GM12891 (cell line): ENCODE results near the gene MAD1L1.
"Not testable (repeated sequence)": the region's sequence is repeated elsewhere in the genome, so short reads cannot be mapped to it uniquely, and the experiment has no call there.

Experiments
- DNase-seq: peaks from one replicate; pipeline ENCODE4 v3.0.0; 2011; ENCODE audit warnings: low spot score; ENCODE audit not compliant: insufficient read length
- FAIRE-seq: peaks from 2 replicates; lab custom pipeline; 2011; peaks lifted over from hg19 to GRCh38; lab: Jason Lieb, UNC
- PAX5 ChIP-seq: IDR thresholded peaks from 2 replicates; pipeline ENCODE4 v1.6.1; 2011; ENCODE audit warnings: low read length, moderate library complexity, mild to moderate bottlenecking; ENCODE audit not compliant: insufficient read depth, severe bottlenecking
- POLR2A ChIP-seq: IDR thresholded peaks from 2 replicates; pipeline ENCODE4 v1.6.1; 2011; ENCODE audit warnings: low read depth, low read length, control low read depth
- POLR2AphosphoS5 ChIP-seq: IDR thresholded peaks from 2 replicates; pipeline ENCODE4 v1.6.1; 2011; ENCODE audit warnings: low read depth, low read length, control low read depth
- POU2F2 ChIP-seq: IDR thresholded peaks from 2 replicates; pipeline ENCODE4 v1.6.1; 2011; ENCODE audit warnings: low read depth, mild to moderate bottlenecking, control low read depth, low read length, moderate library complexity
- SPI1 ChIP-seq: IDR thresholded peaks from 2 replicates; pipeline ENCODE4 v1.6.1; 2011; ENCODE audit warnings: low read depth, low read length, control low read depth
- TAF1 ChIP-seq: IDR thresholded peaks from 2 replicates; pipeline ENCODE4 v1.6.1; 2011; ENCODE audit warnings: low read depth, low read length, control low read depth

Gene MAD1L1

DNA sequence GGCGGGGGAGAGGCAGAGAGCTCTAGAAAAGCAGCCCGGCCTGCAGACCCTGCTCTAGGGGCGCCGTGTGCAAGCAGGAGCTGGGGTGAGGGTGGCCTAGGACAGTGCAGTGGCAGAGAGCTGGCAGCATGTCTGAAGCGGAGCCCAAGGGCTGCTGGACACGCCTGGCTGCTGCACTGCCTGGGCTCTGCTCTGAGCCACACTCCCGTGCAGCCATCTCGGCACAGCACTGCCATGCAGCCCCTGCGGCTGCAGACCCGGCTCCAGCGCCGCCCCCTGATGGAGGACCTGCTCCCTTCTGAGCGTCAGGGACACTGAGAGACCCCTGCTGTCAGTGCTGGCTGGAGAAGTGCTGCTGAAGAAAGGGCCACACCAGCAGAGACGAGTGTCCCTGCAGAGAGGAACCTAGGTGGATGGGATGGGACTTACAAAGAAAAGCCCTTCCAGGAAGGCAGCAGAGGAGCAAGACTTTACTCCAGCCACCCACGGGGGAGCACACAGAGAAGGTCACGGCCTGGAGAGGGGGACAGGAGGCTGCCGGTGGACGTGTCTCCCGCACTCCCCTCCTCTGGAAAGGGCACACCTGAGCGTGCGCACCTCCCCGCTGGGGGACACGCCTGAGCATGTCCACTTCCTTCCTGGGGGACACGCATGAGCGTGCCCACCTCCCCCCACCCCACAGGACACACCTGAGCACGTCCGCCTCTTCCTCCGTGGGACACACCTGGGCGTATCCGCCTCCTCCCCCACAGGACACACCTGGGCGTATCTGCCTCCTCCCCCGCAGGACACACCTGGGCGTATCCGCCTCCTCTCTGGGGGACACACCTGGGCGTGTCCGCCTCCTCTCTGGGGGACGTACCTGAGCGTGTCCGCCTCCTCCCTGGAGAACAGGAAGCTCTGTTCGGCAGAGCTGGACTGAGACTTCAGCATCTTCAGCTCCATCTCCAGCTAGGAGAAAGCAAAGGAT, 252.9 kb downstream of the MAD1L1 start:
- peak; percentile 92 for FAIRE-seq
- TF ChIP-seq POLR2AphosphoS5 (peak; percentile 90), POU2F2 (no peak)
- DNase-seq = peak; percentile 79

DNA sequence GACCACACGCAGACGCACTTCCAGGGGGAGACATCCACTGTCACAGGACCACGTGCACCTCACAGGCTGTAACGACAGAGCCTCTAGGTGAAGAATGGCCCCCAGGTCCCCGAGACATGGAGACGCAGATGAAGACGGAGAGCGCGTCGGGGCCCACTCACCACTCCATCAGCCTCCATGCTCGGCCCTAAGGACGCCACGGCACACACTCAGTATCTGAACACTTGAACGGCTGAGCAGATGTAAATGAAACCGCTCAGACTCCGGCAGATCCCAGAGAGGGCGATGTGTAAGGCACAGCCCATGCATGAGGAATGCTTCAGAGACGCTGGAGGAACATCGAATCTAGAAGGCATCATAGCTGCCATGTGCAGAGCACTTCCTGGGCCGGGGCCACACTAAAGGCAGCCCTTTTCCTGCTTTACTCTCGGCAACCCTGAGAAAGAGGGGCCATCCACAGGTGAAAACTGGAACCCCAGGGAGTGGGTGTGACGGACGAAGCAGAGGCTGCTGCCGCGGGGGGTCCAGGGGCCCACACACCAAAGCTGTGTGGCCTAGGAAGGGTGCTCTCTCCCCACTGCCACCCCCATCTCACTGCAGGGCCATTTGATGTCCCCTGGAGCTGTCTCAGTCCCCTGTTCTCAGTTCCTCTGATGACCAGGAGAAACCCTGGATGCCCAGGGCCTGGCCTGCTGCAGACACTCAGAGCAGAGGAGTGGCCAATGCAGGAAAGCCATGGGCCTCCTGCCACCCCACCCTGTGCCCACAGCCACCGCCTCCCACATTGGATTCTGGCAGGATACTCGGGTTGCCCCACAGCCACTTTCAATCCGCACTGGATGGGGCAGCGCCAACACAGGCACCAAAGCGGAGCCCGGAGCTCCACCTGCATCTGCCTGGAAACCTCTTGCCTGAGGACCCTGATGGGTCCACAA, 253.8 kb downstream of the MAD1L1 start:
- DNase-seq = no peak
- no peak for TF ChIP-seq PAX5
- TF ChIP-seq TAF1 = no peak
- no peak for TF ChIP-seq POLR2A
- TF ChIP-seq SPI1 = no peak
- no peak for FAIRE-seq

DNA sequence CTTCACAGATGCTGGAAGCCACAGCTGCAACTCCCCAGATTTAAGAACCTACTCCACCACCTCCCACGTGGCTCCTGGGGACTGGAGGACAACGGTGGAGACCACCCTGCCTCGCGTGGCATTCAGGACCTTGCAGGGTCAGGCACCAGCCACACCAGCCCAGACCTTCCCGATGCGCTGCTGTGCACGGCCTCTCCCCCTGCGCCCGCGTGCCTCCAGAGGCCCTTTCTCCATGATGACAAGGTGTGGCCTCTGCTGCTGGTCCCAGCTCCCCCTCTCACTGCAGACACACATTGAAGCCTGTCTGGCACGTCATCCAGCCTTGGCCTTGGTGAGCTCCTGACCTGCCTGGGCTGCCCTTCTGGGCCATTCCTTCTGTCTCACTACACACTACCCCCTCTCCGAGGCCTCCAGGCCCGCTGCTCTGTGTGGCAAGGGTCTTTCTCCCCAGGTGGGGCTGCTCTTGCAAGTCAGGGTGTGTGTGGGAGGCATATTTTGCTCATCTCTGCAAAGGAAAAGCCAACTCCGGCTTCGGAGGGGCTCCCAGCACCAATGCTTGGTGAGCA, 254.8 kb downstream of the MAD1L1 start:
- DNase-seq = no peak
- no peak for TF ChIP-seq PAX5
- no peak for TF ChIP-seq POU2F2
- TF ChIP-seq TAF1 = no peak
- TF ChIP-seq POLR2AphosphoS5 = no peak
- TF ChIP-seq POLR2A = no peak
- no peak for TF ChIP-seq SPI1
- no peak for FAIRE-seq

DNA sequence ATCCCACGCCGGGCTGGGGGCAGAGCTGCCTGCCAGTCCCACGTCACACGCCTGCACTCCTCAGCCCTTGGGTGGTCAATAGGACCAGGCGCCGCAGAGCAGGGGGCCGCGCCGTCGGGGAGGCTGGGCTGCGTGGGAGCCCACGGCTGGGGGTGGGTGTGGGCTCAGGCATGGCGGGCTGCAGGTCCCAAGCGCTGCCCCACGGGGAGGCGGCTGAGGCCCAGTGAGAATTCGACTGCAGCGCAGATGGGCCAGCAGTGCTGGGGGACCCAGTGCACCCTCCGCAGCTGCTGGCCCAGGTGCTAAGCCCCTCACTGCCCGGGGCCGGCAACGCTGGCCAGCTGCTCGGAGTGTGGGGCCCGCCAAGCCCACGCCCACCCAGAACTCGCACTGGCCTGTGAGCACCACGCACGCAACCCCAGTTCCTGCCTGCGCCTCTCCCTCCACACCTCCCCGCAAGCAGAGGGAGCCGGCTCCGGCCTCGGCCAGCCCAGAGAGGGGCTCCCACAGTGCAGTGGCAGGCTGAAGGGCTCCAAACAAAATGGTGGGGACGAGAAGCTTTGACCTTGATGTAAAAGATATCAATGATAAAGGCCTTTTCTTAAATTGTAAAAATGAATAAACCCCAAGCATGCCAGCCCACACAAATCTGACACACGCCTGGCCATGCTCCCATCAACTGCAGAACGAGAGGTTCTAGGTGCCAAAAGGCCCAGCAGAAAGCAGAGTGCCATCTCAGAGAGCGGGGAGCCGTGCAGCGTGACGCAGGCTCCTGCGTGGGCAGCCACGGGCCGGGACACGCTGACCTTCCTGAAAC, 255.5 kb downstream of the MAD1L1 start:
- TF ChIP-seq POLR2A (no peak), POLR2AphosphoS5 (no peak), SPI1 (no peak), TAF1 (no peak), PAX5 (no peak), POU2F2 (no peak)
- DNase-seq (no peak), FAIRE-seq (no peak)

DNA sequence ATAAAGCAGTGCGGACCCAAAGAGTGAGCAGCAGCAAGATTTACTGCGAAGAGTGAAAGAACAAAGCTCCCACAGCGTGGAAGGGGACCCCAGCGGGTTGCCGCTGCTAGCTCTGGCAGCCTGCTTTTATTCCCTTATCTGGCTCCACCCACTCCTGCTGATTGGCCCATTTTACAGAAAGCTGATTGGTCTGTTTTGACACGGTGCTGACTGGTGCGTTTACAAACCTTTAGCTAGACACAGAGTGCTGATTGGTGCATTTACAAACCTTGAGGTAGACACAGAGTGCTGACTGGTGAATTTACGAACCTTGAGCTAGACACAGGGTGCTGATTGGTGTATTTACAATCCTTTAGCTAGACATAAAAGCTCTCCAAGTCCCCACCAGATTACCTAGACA, 256.2 kb downstream of the MAD1L1 start:
- DNase-seq, FAIRE-seq: not testable (repeated sequence)

DNA sequence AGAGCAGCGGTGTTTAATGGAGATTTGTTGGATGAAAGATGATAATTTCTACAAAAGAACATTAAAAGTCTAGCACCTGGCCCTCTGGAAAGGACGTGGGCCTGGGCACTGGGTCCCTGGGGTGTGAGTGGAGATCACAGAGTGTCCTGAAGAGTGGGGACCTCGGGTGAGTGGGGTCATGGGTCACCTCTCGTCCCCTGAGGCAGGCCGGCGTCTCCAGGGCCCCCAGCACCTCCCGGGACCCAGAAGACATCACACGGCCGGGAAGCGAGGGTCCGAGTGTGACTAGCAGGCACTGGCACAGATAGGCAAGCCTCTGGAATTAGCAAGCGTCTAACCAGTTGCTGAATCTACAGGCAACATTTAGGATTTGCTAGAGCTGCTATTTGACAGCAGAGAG, 257.2 kb downstream of the MAD1L1 start:
- FAIRE-seq = no peak

DNA sequence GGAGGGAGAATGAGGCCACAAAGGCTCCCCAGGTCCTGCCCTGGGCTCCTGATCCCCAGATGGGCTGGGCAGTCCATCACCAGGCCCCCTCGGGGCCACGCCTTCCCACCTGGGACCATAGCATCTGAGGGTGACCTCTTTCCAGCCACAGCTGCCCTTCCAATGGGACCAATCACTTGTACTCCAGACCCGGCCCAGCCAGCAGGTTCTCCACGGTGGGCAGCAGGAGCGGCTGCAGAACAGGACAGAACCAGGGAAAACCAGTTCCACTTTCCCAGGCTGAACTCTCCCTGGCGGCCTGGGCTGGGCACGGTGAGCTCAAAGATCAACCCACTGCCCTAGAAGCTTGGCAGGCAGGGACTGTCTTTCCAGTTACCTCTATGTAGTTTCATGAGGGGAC, 257.6 kb downstream of the MAD1L1 start:
- DNase-seq = no peak
- no peak for TF ChIP-seq PAX5
- no peak for TF ChIP-seq POLR2A
- TF ChIP-seq SPI1 = no peak
- TF ChIP-seq POLR2AphosphoS5 = no peak
- no peak for TF ChIP-seq TAF1
- no peak for TF ChIP-seq POU2F2
- no peak for FAIRE-seq

More for the DNA sequence above, 257.2 kb downstream of the MAD1L1 start:
- no peak for TF ChIP-seq POLR2AphosphoS5
- no peak for TF ChIP-seq TAF1
- no peak for TF ChIP-seq POLR2A
- no peak for TF ChIP-seq POU2F2
- no peak for TF ChIP-seq PAX5
- TF ChIP-seq SPI1 = no peak
- DNase-seq = no peak

DNA sequence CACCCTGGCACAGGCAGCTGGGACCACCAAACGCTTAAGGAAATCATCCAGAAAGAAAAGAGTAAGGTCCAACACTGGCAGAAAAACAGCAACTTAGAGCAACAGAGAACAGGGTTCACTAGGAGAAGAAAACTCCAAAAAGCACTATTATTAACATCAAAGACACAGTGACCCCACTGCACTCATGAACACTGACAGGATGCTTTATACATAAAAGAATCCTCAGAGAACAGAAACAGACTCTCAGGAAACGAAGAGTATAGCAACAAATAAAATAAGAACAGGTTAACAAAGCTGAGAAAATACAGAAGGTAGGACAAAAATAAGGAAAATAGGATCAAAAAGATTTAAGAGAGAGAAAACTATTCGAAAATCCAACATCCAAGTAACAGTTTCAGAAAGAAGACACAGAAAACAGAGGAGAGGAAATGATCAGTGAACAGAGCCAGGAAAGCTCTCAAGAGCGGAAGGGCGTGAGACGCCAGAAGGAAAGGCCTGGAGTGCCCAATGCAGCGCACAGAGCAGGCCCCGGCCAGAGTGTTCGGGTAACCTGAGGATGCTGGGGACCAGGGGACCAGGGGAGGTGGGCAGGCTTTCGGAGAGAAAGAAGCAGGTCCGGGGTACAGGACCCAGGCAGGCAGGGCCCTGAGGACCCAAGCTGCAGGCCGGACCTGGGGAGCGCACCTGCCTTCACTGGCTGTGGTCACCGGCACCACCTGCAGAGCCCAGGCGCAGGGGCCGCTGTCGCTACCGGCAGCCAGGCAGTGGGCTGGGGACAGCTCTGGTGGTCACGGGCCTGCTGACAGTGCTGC, 258.2 kb downstream of the MAD1L1 start:
- no peak for DNase-seq
- FAIRE-seq = no peak
- TF ChIP-seq SPI1 = no peak
